Measurements from ENCODE around the gene SRD5A3.

DNA sequence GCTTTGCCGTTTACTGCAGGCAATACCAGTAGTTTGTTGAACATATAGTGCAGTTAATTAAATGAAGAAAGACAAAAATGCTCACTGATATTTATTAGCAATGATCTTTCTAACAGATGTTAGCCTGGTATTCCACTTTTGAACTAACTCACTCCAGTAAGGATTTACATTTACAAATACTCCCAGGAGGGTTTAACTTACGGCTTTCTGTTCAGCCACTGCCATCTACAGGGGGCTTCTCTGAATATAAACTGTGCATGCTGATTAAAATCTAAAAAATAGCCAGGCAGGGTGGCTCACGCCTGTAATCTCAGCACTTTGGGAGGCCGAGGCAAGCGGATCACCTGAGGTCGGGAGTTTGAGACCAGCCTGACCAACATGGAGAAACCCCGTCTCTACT lies 2.2 kb upstream of the SRD5A3 start:
- TF ChIP-seq CEBPB (tag; IDR thresholded peaks at IDR 0.05): no peak
- TF ChIP-seq TFAM (CRISPR knock-in tag; conservative IDR thresholded peaks at IDR 0.05): no peak
- TF ChIP-seq NFATC3 (IDR thresholded peaks at IDR 0.05): no peak
- no peak for TF ChIP-seq SIN3A (IDR thresholded peaks at IDR 0.05; ENCODE audit: borderline replicate concordance in 2 of 2, control insufficient read depth in 1 of 2, low read depth in 2 of 2, low read length in 2 of 2)
- TF ChIP-seq ERF (CRISPR knock-in tag; IDR thresholded peaks at IDR 0.05): no peak
- 0 out of 6 replicates have a peak, but pooled peaks of 1 of the 3 experiments have one; percentile 12 for TF ChIP-seq CTCF (IDR thresholded peaks at IDR 0.05 in 2 of 3, conservative IDR thresholded peaks at IDR 0.05 in 1 of 3; ENCODE audit: insufficient read depth in 2 of 3, low read depth in 1 of 3, low read length in 3 of 3)
- TF ChIP-seq, protein P1, sequence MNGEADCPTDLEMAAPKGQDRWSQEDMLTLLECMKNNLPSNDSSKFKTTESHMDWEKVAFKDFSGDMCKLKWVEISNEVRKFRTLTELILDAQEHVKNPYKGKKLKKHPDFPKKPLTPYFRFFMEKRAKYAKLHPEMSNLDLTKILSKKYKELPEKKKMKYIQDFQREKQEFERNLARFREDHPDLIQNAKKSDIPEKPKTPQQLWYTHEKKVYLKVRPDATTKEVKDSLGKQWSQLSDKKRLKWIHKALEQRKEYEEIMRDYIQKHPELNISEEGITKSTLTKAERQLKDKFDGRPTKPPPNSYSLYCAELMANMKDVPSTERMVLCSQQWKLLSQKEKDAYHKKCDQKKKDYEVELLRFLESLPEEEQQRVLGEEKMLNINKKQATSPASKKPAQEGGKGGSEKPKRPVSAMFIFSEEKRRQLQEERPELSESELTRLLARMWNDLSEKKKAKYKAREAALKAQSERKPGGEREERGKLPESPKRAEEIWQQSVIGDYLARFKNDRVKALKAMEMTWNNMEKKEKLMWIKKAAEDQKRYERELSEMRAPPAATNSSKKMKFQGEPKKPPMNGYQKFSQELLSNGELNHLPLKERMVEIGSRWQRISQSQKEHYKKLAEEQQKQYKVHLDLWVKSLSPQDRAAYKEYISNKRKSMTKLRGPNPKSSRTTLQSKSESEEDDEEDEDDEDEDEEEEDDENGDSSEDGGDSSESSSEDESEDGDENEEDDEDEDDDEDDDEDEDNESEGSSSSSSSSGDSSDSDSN (IDR thresholded peaks at IDR 0.05; ENCODE audit: borderline replicate concordance in 1 of 2, low read depth in 2 of 2, low read length in 2 of 2): no peak
- no peak for TF ChIP-seq ZNF197 (CRISPR knock-in tag; IDR thresholded peaks at IDR 0.05; ENCODE audit: low read depth)
- TF ChIP-seq, protein P2, sequence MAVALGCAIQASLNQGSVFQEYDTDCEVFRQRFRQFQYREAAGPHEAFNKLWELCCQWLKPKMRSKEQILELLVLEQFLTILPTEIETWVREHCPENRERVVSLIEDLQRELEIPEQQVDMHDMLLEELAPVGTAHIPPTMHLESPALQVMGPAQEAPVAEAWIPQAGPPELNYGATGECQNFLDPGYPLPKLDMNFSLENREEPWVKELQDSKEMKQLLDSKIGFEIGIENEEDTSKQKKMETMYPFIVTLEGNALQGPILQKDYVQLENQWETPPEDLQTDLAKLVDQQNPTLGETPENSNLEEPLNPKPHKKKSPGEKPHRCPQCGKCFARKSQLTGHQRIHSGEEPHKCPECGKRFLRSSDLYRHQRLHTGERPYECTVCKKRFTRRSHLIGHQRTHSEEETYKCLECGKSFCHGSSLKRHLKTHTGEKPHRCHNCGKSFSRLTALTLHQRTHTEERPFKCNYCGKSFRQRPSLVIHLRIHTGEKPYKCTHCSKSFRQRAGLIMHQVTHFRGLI (CRISPR knock-in tag; IDR thresholded peaks at IDR 0.05): no peak
- TF ChIP-seq POLR2AphosphoS5 (IDR thresholded peaks at IDR 0.05; ENCODE audit: control insufficient read depth, insufficient read depth, low read depth, low read length): no peak
- no peak for TF ChIP-seq FOS (IDR thresholded peaks at IDR 0.05; ENCODE audit: extremely low read depth, insufficient read length)
- TF ChIP-seq MECOM (CRISPR knock-in tag; IDR thresholded peaks at IDR 0.05): no peak
- no peak for TF ChIP-seq SETDB1 (IDR thresholded peaks at IDR 0.05; ENCODE audit: low read length)
